HepG2 (cell line): ENCODE measurements around the gene ATG7. TPM values are rescaled to one million over a fixed set of nuclear protein-coding genes. Genes with fewer than 3 reads are reported as not detected.

Experiments used
- ATAC-seq: fragments of 200-7000 bp; cut with Tn5 transposase; 3 replicates; pipeline ENCODE4 v1.9.1; 2020; ENCODE audit warnings: mild to moderate bottlenecking, moderate library complexity
- BruUV-seq: library from RNA; stranded (reverse); fragments of 400-500 nt; replicated peaks from 2 replicates; lab custom pipeline; 2021; lab: Mats Ljungman, UMichigan
- CTCF ChIA-PET: fragments of 300-600 bp; formaldehyde crosslinking; extraction: SDS; loops from one replicate; lab custom pipeline; 2021; ENCODE audit warnings: low total read pairs, inconsistent platforms, low intra/inter-chr PET ratio; lab: Yijun Ruan, JAX
- POLR2A ChIA-PET: fragments of 350-600 bp; sonication (Branson Sonifier 250); formaldehyde crosslinking; loops from one replicate; lab custom pipeline; 2020; ENCODE audit warnings: antibody characterized with exemption, inconsistent platforms; lab: Yijun Ruan, JAX
- DNase-seq: peaks from one replicate; pipeline ENCODE4 v3.0.0-alpha.2; 2015; ENCODE audit warnings: low spot score
- FAIRE-seq: peaks from 3 replicates; lab custom pipeline; 2011; peaks lifted over from hg19 to GRCh38; lab: Jason Lieb, UNC
- H2AFZ ChIP-seq: one replicate; pipeline ENCODE4 v1.6.1; 2011; ENCODE audit warnings: low read length, inconsistent platforms
- H3K27ac ChIP-seq: fragments of 300-600 bp; 3 replicates; pipeline ENCODE4 v1.8.0; 2011; ENCODE audit warnings: mixed run types, mild to moderate bottlenecking, mixed read lengths, low read length, inconsistent platforms; ENCODE audit not compliant: insufficient read depth; ENCODE audit errors: extremely low read length
- H3K27me3 ChIP-seq, 2 experiments: fragments of 200-600 bp in 1 of 2; 2 replicates in 1 of 2; 3 replicates in 1 of 2; pipeline versions ENCODE4 v1.6.0 to v1.8.0; 2011; ENCODE audit warnings: low read length in 2 of 2, mild to moderate bottlenecking in 2 of 2, moderate library complexity in 2 of 2, inconsistent platforms in 1 of 2; ENCODE audit not compliant: insufficient read depth in 2 of 2, control insufficient read depth in 1 of 2
- H3K36me3 ChIP-seq, 2 experiments: fragments of 200-600 bp in 1 of 2; replicated peaks in 1 of 2; 2 replicates in 1 of 2; 3 replicates in 1 of 2; pipeline versions ENCODE4 v1.5.1 to v1.8.0; 2011; ENCODE audit warnings: low read length in 2 of 2, inconsistent platforms in 1 of 2; ENCODE audit not compliant: insufficient read depth in 2 of 2, control insufficient read depth in 1 of 2
- H3K4me1 ChIP-seq: 2 replicates; pipeline ENCODE4 v1.5.1; 2012; ENCODE audit warnings: low read length, inconsistent platforms; ENCODE audit not compliant: insufficient read depth
- H3K4me2 ChIP-seq: 2 replicates; pipeline ENCODE4 v1.6.0; 2011; ENCODE audit warnings: low read depth, low read length, inconsistent platforms
- H3K4me3 ChIP-seq, 3 experiments: fragments of 200-600 bp in 1 of 3; sonication (generic), shearing (Covaris generic) in 1 of 3; replicated peaks in 1 of 3; 2 replicates each; pipeline ENCODE4 v1.5.1; 2011 to 2016; ENCODE audit warnings: low read length in 3 of 3, inconsistent platforms in 2 of 3, low read depth in 2 of 3, mild to moderate bottlenecking in 2 of 3, control low read depth in 1 of 3, mixed read lengths in 1 of 3; ENCODE audit not compliant: insufficient read depth in 1 of 3
- H3K79me2 ChIP-seq: one replicate; pipeline ENCODE4 v1.6.1; 2011; ENCODE audit warnings: low read length, inconsistent platforms; ENCODE audit not compliant: insufficient read depth
- H3K9ac ChIP-seq: 2 replicates; pipeline ENCODE4 v1.6.0; 2011; ENCODE audit warnings: mild to moderate bottlenecking, low read depth, low read length, inconsistent platforms; ENCODE audit not compliant: insufficient read depth
- H3K9me3 ChIP-seq: 2 replicates; pipeline ENCODE4 v1.5.1; 2012; ENCODE audit warnings: mild to moderate bottlenecking, low read length
- H4K20me1 ChIP-seq: 2 replicates; pipeline ENCODE4 v1.6.0; 2011; ENCODE audit warnings: inconsistent platforms, mild to moderate bottlenecking, low read length, moderate library complexity; ENCODE audit not compliant: insufficient read depth
- ATF5 ChIP-seq: sonication (generic); formaldehyde crosslinking; IDR thresholded peaks from 2 replicates; pipeline ENCODE4 v1.4.0; 2020; ENCODE audit warnings: mild to moderate bottlenecking, low read depth, missing genetic modification reagents
- CHD4 ChIP-seq: fragments of 200-600 bp; sonication (generic); IDR thresholded peaks from 2 replicates; pipeline ENCODE4 v1.7.0; 2017; ENCODE audit warnings: mild to moderate bottlenecking, low read length, borderline replicate concordance
- DDIT3 ChIP-seq: sonication (generic); formaldehyde crosslinking; IDR thresholded peaks from 2 replicates; pipeline ENCODE4 v1.4.0; 2020; ENCODE audit warnings: mild to moderate bottlenecking, missing genetic modification reagents
- FOXC1 ChIP-seq: sonication (generic); formaldehyde crosslinking; IDR thresholded peaks from 2 replicates; pipeline ENCODE4 v1.8.0; 2022; ENCODE audit warnings: mild to moderate bottlenecking, missing genetic modification reagents, borderline replicate concordance
- RARG ChIP-seq: sonication (generic); formaldehyde crosslinking; IDR thresholded peaks from 2 replicates; pipeline ENCODE4 v1.4.0; 2020; ENCODE audit warnings: low read depth, mild to moderate bottlenecking, missing genetic modification reagents
- SNAPC2 ChIP-seq: sonication (generic); formaldehyde crosslinking; IDR thresholded peaks from 2 replicates; pipeline ENCODE4 v1.8.1; 2022; ENCODE audit warnings: mild to moderate bottlenecking, missing genetic modification reagents
- TERF1 ChIP-seq: sonication (generic); formaldehyde crosslinking; IDR thresholded peaks from 2 replicates; pipeline ENCODE4 v1.8.0; 2022; ENCODE audit warnings: mild to moderate bottlenecking, missing genetic modification reagents, moderate library complexity
- ZBTB7B ChIP-seq: sonication (generic); formaldehyde crosslinking; IDR thresholded peaks from 2 replicates; pipeline ENCODE4 v1.4.0; 2020; ENCODE audit warnings: missing genetic modification reagents
- ZNF224 ChIP-seq: sonication (generic); formaldehyde crosslinking; IDR thresholded peaks from 2 replicates; pipeline ENCODE4 v1.5.0; 2020; ENCODE audit warnings: mild to moderate bottlenecking, missing genetic modification reagents
- ZNF333 ChIP-seq: sonication (generic); formaldehyde crosslinking; IDR thresholded peaks from 2 replicates; pipeline ENCODE4 v1.4.0; 2020; ENCODE audit warnings: mild to moderate bottlenecking, missing genetic modification reagents, borderline replicate concordance
- ZNF33B ChIP-seq: sonication (generic); formaldehyde crosslinking; IDR thresholded peaks from 2 replicates; pipeline ENCODE4 v1.5.1; 2020; ENCODE audit warnings: mild to moderate bottlenecking, missing genetic modification reagents
- ZNF512B ChIP-seq: sonication (generic); formaldehyde crosslinking; IDR thresholded peaks from 2 replicates; pipeline ENCODE4 v1.5.1; 2020; ENCODE audit warnings: missing genetic modification reagents, mild to moderate bottlenecking, borderline replicate concordance
- ZNF75D ChIP-seq: sonication (generic); formaldehyde crosslinking; IDR thresholded peaks from 2 replicates; pipeline ENCODE4 v1.8.1; 2023; ENCODE audit warnings: missing genetic modification reagents, mild to moderate bottlenecking, borderline replicate concordance
- ZNF790 ChIP-seq: sonication (generic); formaldehyde crosslinking; IDR thresholded peaks from 2 replicates; pipeline ENCODE4 v1.8.0; 2022; ENCODE audit warnings: missing genetic modification reagents, mild to moderate bottlenecking, borderline replicate concordance
- ZSCAN29 ChIP-seq: sonication (generic); formaldehyde crosslinking; conservative IDR thresholded peaks from 2 replicates; pipeline ENCODE4 v1.4.0; 2020; ENCODE audit warnings: mild to moderate bottlenecking, missing genetic modification reagents
- WGBS: methylation state at CpG from one replicate; pipeline ENCODE4 v1.1.6; 2017; ENCODE audit warnings: low lambda C conversion rate; 5-methylcytosine and 5-hydroxymethylcytosine counted together
- in situ Hi-C: cut with HindIII; loops from 2 replicates; pipeline ENCODE4 v1.10.0; 2017; ENCODE audit warnings: low pct_unique_long_range_greater_than_20kb; ENCODE audit not compliant: extremely low pct_ligation_motif_present
- intact Hi-C: fragments of 100-400 bp; cut with micrococcal nuclease; formaldehyde crosslinking; loops from one replicate; pipeline ENCODE4 v1.10.0; 2022; ENCODE audit not compliant: unreplicated experiment
- polyA plus RNA-seq, 8 experiments: library from polyadenylated mRNA; depleted of rRNA in 3 of 8; stranded (reverse) in 7 of 8; unstranded in 1 of 8; fragments of >200 nt; fragmentation: Illumina TruSeq in 4 of 8; extraction: Trizol in 4 of 8; gene quantifications; 2 replicates each; pipeline versions ENCODE4 v1.2.1 to v1.2.3, GENCODE V29; 2011 to 2016; ENCODE audit warnings: low read depth in 4 of 8, missing spikeins in 1 of 8, mixed read lengths in 1 of 8; ENCODE audit not compliant: insufficient read depth in 1 of 8
- total RNA-seq, 5 experiments: library from RNA; depleted of rRNA; stranded (reverse); fragments of >200 nt; fragmentation: Illumina TruSeq; extraction: Trizol; gene quantifications; 2 replicates each; pipeline ENCODE4 v1.2.3, GENCODE V29; 2016; ENCODE audit warnings: low read depth in 1 of 5
- TF ChIP-seq, protein P1 (sequence below): sonication (generic); formaldehyde crosslinking; IDR thresholded peaks from 2 replicates; pipeline ENCODE4 v1.9.0; 2021; ENCODE audit warnings: missing genetic modification reagents, borderline replicate concordance

Gene ATG7
- total and polyA plus RNA-seq, 2 of the 13 experiments (the other 11 are each of a cell fraction or from before 2014, with no cell fraction given): 7.8 to 22.1 TPM

- ChIA-PET POLR2A (no interaction called here), CTCF (no interaction called here)
- no peak for DNase-seq
- Histone ChIP-seq H3K79me2 (peaks cover 89% of the 10 kb centered on the region), H3K36me3 (peaks cover 6 to 8% of the 10 kb centered on the region in 2 experiments; a peak in 4 of 5 replicates), H3K9me3 (no peaks in the 10 kb centered on the region), H2AFZ (no peak overlapping the region), H4K20me1 (peaks cover 58% of the 10 kb centered on the region), H3K4me2 (no peak overlapping the region), H3K4me1 (peaks cover 34% of the 10 kb centered on the region), H3K9ac (no peak overlapping the region), H3K27me3 (no peaks in the 10 kb centered on the region), H3K27ac (no peak overlapping the region), H3K4me3 (no peak overlapping the region)
- BruUV-seq: no TSS peak
- peak; percentile 47 for FAIRE-seq
- in situ Hi-C loops (no loop called here), intact Hi-C loops (no loop called here)
- ATAC-seq: no peak
- 86% methylated on average over 2 of the region's 2 CpGs for WGBS
- TF ChIP-seq RARG (CRISPR knock-in tag) (no peak), FOXC1 (CRISPR knock-in tag) (no peak), TERF1 (CRISPR knock-in tag) (no peak), DDIT3 (CRISPR knock-in tag) (no peak), SNAPC2 (no peak), ZNF512B (CRISPR knock-in tag) (no peak), ZNF333 (CRISPR knock-in tag) (no peak), ZBTB7B (CRISPR knock-in tag) (no peak), ZNF75D (no peak), CHD4 (no peak), ZNF790 (CRISPR knock-in tag) (no peak), ZNF33B (CRISPR knock-in tag) (no peak), ZSCAN29 (CRISPR knock-in tag) (no peak), ATF5 (CRISPR knock-in tag) (no peak), ZNF224 (CRISPR knock-in tag) (no peak)
- TF ChIP-seq, protein P1, sequence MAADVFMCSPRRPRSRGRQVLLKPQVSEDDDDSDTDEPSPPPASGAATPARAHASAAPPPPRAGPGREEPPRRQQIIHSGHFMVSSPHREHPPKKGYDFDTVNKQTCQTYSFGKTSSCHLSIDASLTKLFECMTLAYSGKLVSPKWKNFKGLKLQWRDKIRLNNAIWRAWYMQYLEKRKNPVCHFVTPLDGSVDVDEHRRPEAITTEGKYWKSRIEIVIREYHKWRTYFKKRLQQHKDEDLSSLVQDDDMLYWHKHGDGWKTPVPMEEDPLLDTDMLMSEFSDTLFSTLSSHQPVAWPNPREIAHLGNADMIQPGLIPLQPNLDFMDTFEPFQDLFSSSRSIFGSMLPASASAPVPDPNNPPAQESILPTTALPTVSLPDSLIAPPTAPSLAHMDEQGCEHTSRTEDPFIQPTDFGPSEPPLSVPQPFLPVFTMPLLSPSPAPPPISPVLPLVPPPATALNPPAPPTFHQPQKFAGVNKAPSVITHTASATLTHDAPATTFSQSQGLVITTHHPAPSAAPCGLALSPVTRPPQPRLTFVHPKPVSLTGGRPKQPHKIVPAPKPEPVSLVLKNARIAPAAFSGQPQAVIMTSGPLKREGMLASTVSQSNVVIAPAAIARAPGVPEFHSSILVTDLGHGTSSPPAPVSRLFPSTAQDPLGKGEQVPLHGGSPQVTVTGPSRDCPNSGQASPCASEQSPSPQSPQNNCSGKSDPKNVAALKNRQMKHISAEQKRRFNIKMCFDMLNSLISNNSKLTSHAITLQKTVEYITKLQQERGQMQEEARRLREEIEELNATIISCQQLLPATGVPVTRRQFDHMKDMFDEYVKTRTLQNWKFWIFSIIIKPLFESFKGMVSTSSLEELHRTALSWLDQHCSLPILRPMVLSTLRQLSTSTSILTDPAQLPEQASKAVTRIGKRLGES (CRISPR knock-in tag): no peak
Observed at GRCh38 chr3:11580645-11581044, 308.4 kb downstream of the ATG7 start.
